Mucosa of descending colon (tissue), 3 donors: ENCODE data around the gene GOLGA6D. TPM values are rescaled to one million over a fixed set of nuclear protein-coding genes. Genes with fewer than 3 reads are reported as not detected.
"Not testable (repeated sequence)": the region's sequence is repeated elsewhere in the genome, so short reads cannot be mapped to it uniquely, and the experiment has no call there.

Experiments used
- ATAC-seq: fragments of 200-7000 bp; cut with Tn5 transposase; one replicate; pipeline ENCODE4 v1.9.1; 2020; ENCODE audit warnings: mild to moderate bottlenecking, moderate library complexity
- DNase-seq, 3 donors: peaks; one replicate each; pipeline ENCODE4 v3.0.0-alpha.2; 2020
- H3K36me3 ChIP-seq: fragments of 200-600 bp; one replicate; pipeline ENCODE4 v1.8.0; 2021; ENCODE audit warnings: low read depth, mild to moderate bottlenecking
- H3K4me1 ChIP-seq: fragments of 200-600 bp; one replicate; pipeline ENCODE4 v1.8.0; 2021; ENCODE audit warnings: low read depth, mild to moderate bottlenecking
- H3K4me3 ChIP-seq: fragments of 200-600 bp; one replicate; pipeline ENCODE4 v1.8.0; 2021; ENCODE audit warnings: mild to moderate bottlenecking
- H3K9me3 ChIP-seq: fragments of 200-600 bp; one replicate; pipeline ENCODE4 v1.8.0; 2021; ENCODE audit warnings: mild to moderate bottlenecking
- intact Hi-C, 2 donors: fragments of 100-400 bp; cut with DNase I in 1 of 2; cut with micrococcal nuclease in 1 of 2; formaldehyde crosslinking; loops; one replicate each; pipeline versions ENCODE4 v1.11.0 to v1.11.1; 2022; cut with DNase I, micrococcal nuclease
- total RNA-seq, 3 donors: library from RNA; stranded (reverse); fragmentation: NEBNext Ultra II Directional in 2 of 3; extraction: Animal tissue kit (Norgen Biotek cat#: 25700) in 2 of 3; gene quantifications; one replicate each; pipeline versions ENCODE4 v1.2.1 to v1.2.4, GENCODE V29; 2021 to 2023
- TF ChIP-seq, protein P1 (sequence below): fragments of 200-600 bp; IDR thresholded peaks from one replicate; pipeline ENCODE4 v1.8.0; 2022; ENCODE audit warnings: antibody characterized with exemption, mild to moderate bottlenecking
- donor health status: DM: no; HTN: no; CAD: no; lungs with moderate emphysema.
- donor health status: DM: no; HTN: no; CAD: no.
- donor health status: DM: no; HTN: yes; CAD: no.

The GOLGA6D gene
- total RNA-seq, 3 donors from 2014 or later, result not detected

DNA sequence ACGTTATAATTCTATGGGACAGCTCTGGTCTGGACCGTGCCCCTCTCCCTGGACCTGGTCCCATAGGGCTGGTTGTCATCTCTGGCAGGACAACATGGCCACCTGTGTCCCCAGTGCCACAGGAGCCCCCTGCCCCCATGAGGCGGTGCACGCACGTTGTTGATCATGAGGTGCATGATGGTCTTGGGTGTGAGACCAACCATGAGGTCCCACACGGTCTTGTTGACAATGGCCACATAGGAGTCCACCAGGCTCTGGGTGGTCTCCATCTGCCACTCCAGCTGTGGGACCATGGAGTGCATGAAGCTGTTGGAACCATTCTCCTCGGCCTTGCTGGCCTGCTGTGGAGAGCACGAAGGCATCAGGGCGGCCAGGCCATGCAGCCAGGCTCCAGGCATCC is 19.7 kb downstream of the GOLGA6D start:
- Histone ChIP-seq H3K36me3 (no peaks in the 10 kb centered on the region), H3K4me1 (no peaks in the 10 kb centered on the region), H3K9me3 (no peaks in the 10 kb centered on the region), H3K4me3 (no peak overlapping the region)
- DNase-seq (no peak), ATAC-seq (no peak)
- TF ChIP-seq, protein P1, sequence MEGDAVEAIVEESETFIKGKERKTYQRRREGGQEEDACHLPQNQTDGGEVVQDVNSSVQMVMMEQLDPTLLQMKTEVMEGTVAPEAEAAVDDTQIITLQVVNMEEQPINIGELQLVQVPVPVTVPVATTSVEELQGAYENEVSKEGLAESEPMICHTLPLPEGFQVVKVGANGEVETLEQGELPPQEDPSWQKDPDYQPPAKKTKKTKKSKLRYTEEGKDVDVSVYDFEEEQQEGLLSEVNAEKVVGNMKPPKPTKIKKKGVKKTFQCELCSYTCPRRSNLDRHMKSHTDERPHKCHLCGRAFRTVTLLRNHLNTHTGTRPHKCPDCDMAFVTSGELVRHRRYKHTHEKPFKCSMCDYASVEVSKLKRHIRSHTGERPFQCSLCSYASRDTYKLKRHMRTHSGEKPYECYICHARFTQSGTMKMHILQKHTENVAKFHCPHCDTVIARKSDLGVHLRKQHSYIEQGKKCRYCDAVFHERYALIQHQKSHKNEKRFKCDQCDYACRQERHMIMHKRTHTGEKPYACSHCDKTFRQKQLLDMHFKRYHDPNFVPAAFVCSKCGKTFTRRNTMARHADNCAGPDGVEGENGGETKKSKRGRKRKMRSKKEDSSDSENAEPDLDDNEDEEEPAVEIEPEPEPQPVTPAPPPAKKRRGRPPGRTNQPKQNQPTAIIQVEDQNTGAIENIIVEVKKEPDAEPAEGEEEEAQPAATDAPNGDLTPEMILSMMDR, result no peak
- intact Hi-C loops, result no loop called here

DNA sequence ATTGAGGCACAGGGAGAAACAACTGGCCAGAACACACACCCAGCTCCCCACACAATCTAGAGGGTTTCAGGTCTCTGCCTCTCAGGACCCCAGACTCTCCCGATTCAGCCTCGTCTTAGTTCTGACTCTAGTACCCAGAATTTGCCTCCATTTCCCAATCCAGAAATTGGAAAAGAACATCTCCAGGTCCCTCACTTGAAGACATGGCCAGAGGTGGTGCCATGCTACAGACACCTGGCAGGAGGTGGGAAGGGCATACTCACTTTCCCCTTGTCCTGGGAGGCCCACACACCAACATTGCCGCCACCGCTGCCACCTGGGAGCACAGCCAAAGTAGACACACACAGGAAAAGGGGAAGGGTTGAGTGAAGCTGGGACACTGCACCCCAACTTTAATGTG is 20.1 kb downstream of the GOLGA6D start:
- intact Hi-C loops, H3K36me3 ChIP-seq, DNase-seq, H3K4me3 ChIP-seq, ATAC-seq, H3K9me3 ChIP-seq, H3K4me1 ChIP-seq: not testable (repeated sequence)

DNA sequence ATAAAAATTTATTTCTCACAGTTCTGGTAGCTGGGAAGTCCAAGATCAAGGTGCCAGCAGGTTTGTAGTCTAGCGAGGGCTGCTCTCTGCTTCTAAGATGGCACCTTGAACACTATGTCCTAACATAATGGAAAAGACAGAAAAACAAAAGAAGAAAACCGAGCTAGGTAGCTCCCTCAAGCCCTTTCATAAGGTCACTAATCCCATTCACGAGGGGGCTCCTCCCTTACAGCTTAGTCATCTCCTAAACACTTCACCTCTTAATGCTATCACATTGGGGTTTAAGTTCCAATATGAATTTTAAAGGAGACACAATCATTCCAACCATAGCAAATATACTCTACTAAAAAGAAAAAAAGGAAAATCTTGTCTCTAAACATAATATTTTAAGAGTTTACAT is 23.6 kb downstream of the GOLGA6D start:
- no peak for ATAC-seq
- Histone ChIP-seq H3K4me1 (no peaks in the 10 kb centered on the region), H3K9me3 (no peaks in the 10 kb centered on the region), H3K4me3 (no peak overlapping the region), H3K36me3 (no peaks in the 10 kb centered on the region)
- no peak for DNase-seq
- TF ChIP-seq, protein P1, result no peak
- intact Hi-C loops, result no loop called here

DNA sequence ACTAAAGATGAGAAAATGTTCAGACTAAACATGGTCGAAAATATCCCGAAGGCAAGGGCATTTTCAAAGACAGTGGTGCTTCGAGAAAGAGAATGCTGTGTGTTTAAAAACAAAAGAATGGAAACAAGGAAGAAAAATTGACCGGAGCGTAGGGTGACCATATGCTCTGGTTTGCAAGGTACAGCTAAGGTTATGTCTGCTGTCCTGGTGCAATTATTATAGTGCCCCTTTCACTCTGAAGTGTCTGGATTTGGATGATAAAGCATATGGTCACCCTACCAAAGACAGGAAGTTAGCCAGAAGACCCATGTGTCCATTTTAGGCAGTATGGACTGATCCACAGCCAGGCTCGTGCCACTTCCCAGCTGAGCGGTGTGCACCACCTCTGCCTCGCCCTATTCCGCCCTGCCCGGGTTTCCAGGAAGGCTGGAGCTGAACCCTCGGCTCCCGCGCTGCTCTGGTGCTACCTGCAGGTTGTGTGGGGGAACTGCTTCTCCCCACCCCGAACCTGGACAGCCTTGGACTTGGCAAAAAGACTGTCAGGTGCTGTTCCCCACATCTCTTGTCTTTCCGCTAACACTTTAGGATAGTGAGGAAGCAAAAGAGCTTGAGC is 25.2 kb downstream of the GOLGA6D start:
- H3K4me3 ChIP-seq, result no peak overlapping the region
- no peaks in the 10 kb centered on the region for H3K4me1 ChIP-seq
- intact Hi-C loops, result no loop called here
- no peaks in the 10 kb centered on the region for H3K36me3 ChIP-seq
- TF ChIP-seq, protein P1, result peak; percentile 42
- ATAC-seq (peak; percentile 100), DNase-seq (peak; percentile 82 to 88 (median 84))
- no peaks in the 10 kb centered on the region for H3K9me3 ChIP-seq

DNA sequence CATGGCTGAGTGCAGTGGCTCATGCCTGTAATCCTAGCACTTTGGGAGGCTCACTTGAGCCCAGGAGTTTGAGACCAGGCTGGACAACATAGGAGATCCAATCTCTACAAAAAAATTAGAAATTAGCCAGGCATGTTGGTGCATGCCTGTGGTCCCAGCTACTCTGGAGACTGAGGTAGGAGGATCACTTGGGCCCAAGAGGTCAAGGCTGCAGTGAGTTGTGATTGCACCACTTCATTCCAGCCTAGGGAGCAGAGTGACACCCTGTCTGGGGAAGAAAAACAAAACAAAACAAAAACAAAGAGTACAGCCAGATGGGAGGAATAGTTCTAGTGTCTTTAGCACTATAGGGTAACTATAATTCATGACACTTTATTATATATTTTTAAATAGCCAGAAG is 27.1 kb downstream of the GOLGA6D start:
- Histone ChIP-seq H3K36me3 (no peaks in the 10 kb centered on the region), H3K9me3 (no peaks in the 10 kb centered on the region), H3K4me3 (no peak overlapping the region), H3K4me1 (no peaks in the 10 kb centered on the region)
- DNase-seq (no peak), ATAC-seq (no peak)
- TF ChIP-seq, protein P1, result no peak
- intact Hi-C loops, result no loop called here

DNA sequence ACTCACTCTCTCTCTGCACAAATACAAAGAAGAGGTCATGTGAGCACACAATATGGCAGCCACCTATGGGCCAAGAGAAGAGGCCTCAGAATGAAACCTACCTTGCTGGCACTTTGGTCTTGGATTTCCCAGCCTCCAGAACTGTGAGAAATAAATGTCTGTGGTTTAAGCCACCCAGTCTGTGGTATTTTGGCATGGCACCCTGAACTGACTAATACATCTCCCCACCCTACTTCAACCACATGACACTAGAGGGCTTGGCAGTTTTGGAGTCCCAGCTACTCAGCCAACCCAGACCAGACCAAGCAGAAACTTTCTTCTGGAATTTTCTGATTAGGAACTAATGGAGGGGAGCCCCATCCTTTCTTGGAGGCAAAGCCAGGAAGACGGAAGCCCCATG is 29.9 kb downstream of the GOLGA6D start:
- H3K9me3 ChIP-seq, H3K4me3 ChIP-seq, intact Hi-C loops, DNase-seq, H3K36me3 ChIP-seq, ATAC-seq, H3K4me1 ChIP-seq: not testable (repeated sequence)
